SK-N-MC (cell line): ENCODE measurements around the gene CLEC10A.
"Not testable (repeated sequence)": the region's sequence is repeated elsewhere in the genome, so short reads cannot be mapped to it uniquely, and the experiment has no call there.

Experiments used
- DNase-seq: peaks from one replicate; pipeline ENCODE4 v3.0.0-alpha.2; 2011; ENCODE audit warnings: low read depth, low spot score
- H3K27ac ChIP-seq: fragments of 200-600 bp; sonication (generic); 2 replicates; pipeline ENCODE4 v1.5.1; 2016; ENCODE audit warnings: mixed run types
- H3K36me3 ChIP-seq: fragments of 200-600 bp; sonication (generic); 2 replicates; pipeline ENCODE4 v1.6.1; 2017; ENCODE audit warnings: antibody characterized with exemption, low read length, mixed read lengths; ENCODE audit not compliant: insufficient read depth
- H3K4me3 ChIP-seq: fragments of 200-600 bp; sonication (generic); 2 replicates; pipeline ENCODE4 v1.5.1; 2016
- H3K9ac ChIP-seq: fragments of 200-600 bp; sonication (generic); 2 replicates; pipeline ENCODE4 v1.8.0; 2017; ENCODE audit warnings: mixed run types, mixed read lengths; ENCODE audit not compliant: insufficient read length
- H3K9me3 ChIP-seq: fragments of 200-600 bp; sonication (generic); 2 replicates; pipeline ENCODE4 v1.6.1; 2017; ENCODE audit warnings: low read depth, mild to moderate bottlenecking, antibody characterized with exemption, low read length, moderate library complexity, mixed read lengths
- EZH2 ChIP-seq: fragments of 200-600 bp; sonication (generic); IDR thresholded peaks from one replicate; pipeline ENCODE4 v1.6.1; 2017; ENCODE audit warnings: antibody characterized with exemption
- FOXP2 ChIP-seq: optimal IDR thresholded peaks from 2 replicates; pipeline ENCODE3; 2011; ENCODE audit warnings: mild to moderate bottlenecking, moderate library complexity; ENCODE audit not compliant: insufficient read depth; ENCODE audit errors: extremely low read length, control extremely low read depth
- POLR2AphosphoS5 ChIP-seq: IDR thresholded peaks from 2 replicates; pipeline ENCODE4 v1.6.1; 2012; ENCODE audit warnings: mild to moderate bottlenecking, low read depth, low read length, borderline replicate concordance

The CLEC10A gene

DNA sequence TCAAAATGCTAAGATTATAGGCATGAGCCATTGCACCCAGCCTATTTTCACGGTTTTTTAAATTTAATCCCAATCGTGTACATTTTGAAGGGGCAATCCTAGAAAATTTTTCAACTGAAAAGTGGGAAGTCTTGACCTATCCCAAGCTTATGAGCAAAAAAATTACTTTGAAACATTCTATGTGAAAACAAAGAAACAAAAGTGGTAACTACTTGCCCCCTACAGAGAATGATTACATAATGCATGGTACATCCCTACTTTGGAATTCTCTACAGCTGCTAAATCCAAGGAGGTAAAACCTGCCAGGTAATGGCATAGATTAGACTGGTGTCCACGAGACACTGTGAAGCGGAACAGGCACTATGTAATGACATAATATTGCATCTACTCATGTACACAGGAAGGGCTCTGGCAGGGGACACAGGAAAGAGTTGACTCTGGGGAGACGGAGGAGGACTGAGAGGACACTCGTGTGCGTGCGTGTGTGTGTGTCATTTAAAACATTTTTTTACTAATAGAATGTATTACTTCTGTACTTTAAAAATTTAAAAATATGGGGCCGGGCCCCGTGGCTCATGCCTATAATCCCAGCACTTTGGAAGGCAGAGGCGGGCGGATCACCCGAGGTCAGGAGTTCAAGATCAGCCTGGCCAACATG, 18.9 kb upstream of the CLEC10A start:
- Histone ChIP-seq H3K4me3 (no peak overlapping the region), H3K9me3 (no peaks in the 10 kb centered on the region)

DNA sequence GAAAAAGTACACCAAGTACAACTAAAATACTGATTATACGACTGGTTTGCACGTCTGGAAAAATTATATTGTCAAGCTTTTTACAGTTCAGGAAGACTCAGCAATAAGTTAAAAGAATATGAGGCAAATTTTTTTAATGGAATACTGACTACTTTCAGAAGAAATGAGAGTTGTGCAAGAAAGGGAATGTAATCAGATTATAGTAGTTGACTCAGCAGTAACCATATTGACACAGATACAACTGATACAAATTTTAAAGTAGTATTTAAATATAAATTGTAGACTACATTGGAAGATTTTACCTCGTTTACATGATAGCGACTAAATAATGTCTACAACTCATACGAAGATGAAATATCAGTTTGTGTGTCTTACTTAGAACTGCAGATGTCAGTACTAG, 17.9 kb upstream of the CLEC10A start:
- Histone ChIP-seq H3K27ac (peak overlapping the region; percentile 89), H3K9ac (peak overlapping the region; percentile 59), H3K9me3 (no peaks in the 10 kb centered on the region), H3K4me3 (peak overlapping the region; percentile 56), H3K36me3 (no peaks in the 10 kb centered on the region)
- TF ChIP-seq EZH2 (no peak), FOXP2 (no peak), POLR2AphosphoS5 (no peak)
- DNase-seq, result peak; percentile 8

More for the DNA sequence above, 18.9 kb upstream of the CLEC10A start:
- Histone ChIP-seq H3K27ac (0 out of 2 replicates have a peak overlapping the region, but pooled peaks have one; percentile 89), H3K9ac (no peak overlapping the region), H3K36me3 (no peaks in the 10 kb centered on the region)
- no peak for DNase-seq
- TF ChIP-seq EZH2 (no peak), FOXP2 (no peak), POLR2AphosphoS5 (no peak)

DNA sequence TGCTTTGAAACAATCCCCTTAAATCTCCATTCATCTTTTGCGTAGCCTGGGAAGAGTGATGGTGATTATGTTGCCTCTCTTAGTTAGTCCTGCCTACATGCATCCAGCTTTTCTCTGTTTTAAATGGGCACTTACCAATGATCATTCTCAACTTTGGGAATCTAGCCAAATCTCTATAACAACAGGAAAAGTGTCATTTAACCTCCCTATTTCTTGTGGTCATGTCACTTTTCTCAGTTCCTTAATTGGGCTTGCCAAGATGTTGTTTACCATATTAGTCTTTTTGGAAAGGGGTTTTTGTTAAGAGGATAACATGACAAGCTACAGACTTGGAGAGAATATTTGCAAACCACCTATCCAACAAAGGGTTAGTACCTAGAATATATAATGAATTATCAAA, 15.6 kb upstream of the CLEC10A start:
- no peak for DNase-seq
- no peak overlapping the region for H3K9ac ChIP-seq

DNA sequence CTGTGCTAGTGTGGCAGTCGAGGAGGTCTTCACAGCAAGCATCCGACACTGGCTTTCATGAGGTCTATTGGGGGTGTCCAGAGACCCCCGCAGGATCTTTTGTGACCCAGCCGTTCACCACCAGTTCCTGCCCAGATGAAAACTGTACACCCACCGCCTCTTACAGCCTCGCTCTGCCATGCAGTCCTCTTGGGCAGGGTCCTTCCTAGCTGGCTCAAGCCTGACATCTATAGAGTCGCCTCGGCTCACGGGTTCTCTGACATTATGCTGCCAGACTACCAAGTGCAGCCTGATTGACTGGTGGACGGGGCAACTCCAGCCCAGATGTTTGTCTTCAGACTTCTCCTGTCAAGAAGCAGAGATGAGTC, 14.6 kb upstream of the CLEC10A start:
- no peak for DNase-seq
- Histone ChIP-seq H3K36me3 (no peaks in the 10 kb centered on the region), H3K4me3 (no peak overlapping the region), H3K9me3 (no peaks in the 10 kb centered on the region), H3K9ac (no peak overlapping the region), H3K27ac (no peak overlapping the region)
- TF ChIP-seq EZH2 (no peak), FOXP2 (no peak), POLR2AphosphoS5 (no peak)

More for the DNA sequence above, 15.6 kb upstream of the CLEC10A start:
- no peaks in the 10 kb centered on the region for H3K9me3 ChIP-seq
- H3K36me3 ChIP-seq, result no peaks in the 10 kb centered on the region
- no peak overlapping the region for H3K27ac ChIP-seq
- H3K4me3 ChIP-seq, result no peak overlapping the region
- no peak for TF ChIP-seq POLR2AphosphoS5
- no peak for TF ChIP-seq EZH2
- TF ChIP-seq FOXP2, result no peak

DNA sequence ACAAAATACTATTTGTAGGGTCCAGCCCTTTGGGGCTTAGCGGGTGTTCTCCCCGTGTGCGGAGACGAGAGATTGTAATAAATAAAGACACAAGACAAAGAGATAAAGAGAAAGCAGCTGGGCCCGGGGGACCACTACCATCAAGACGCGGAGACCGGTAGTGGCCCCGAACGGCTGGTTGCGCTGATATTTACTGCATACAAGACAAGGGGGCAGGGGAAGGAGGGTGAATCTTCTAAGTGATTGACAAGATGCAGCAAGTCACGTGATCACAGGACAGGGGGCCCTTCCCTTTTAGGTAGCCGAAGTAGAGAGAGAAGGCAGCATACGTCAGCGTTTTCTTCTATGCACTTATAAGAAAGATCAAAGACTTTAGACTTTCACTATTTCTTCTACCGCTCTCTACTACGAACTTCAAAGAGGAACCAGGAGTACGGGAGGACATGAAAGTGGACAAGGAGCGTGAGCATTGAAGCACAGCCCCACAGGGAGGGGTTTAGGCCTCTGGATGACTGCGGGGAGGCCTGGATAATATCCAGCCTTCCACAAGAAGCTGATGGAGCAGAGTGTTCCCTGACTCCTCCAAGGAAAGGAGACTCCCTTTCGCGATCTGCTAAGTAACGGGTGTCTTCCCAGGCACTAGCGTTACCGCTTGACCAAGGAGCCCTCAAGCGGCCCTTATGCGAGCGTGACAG, 11.4 kb upstream of the CLEC10A start:
- H3K9ac ChIP-seq, H3K27ac ChIP-seq, H3K4me3 ChIP-seq, DNase-seq, H3K36me3 ChIP-seq, H3K9me3 ChIP-seq: not testable (repeated sequence)

DNA sequence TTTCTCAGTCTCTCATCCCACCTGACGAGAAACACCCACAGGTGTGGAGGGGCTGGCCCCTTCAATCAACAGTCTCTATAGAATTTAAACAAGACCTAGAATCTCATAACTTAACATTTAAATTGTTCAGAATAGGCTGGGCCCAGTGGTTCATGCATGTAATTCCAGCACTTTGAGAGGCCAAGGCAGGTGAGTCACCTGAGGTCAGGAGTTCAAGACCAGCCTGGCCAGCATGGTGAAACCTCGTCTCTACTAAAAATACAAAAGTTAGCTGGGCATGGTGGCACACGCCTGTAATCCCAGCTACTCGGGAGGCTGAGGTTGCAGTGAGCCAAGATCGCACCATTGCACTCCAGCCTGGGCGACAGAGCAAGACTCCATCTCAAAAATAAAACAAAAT, 9.5 kb upstream of the CLEC10A start:
- not testable (repeated sequence) for H3K4me3 ChIP-seq, DNase-seq, H3K36me3 ChIP-seq, H3K27ac ChIP-seq, H3K9me3 ChIP-seq, H3K9ac ChIP-seq

DNA sequence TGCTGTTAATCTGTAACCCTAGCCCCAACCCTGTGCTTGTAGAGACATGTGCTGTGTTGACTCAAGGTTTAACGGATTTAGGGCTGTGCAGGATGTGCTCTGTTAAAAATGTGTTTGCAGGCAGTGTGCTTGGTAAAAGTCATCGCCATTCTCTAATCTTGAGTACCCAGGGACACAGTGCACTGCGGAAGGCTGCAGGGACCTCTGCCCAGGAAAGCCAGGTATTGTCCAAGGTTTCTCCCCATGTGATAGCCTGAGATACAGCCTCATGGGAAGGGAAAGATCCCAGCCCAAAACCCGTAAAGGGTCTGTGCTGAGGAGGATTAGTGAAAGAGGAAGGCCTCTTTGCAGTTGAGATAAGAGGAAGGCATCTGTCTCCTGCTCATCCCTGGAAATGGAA, 8.4 kb upstream of the CLEC10A start:
- H3K27ac ChIP-seq, H3K4me3 ChIP-seq, DNase-seq, H3K9me3 ChIP-seq, H3K36me3 ChIP-seq, H3K9ac ChIP-seq: not testable (repeated sequence)

DNA sequence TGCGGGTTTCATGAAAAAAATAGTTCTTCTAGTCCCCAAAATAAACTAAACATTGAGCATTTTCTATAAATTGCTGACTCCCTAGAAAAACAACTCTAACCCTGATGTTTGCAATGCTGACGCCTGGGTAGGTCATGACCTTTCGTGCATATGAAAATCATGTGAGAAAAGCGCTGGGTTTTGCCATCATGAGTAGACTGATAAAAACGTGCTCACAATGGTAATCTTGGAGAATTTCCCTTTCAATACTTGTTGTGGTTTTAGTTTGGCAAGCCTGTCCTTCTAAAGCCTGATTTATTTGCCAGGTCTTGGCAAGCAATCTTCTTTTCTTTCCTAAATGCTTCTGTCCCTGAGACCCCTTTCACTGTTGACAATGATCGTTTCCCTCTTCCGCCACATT, 4.0 kb upstream of the CLEC10A start:
- no peak for TF ChIP-seq FOXP2
- no peaks in the 10 kb centered on the region for H3K36me3 ChIP-seq
- no peak overlapping the region for H3K9ac ChIP-seq
- H3K9me3 ChIP-seq, result no peaks in the 10 kb centered on the region
- DNase-seq, result no peak
- H3K4me3 ChIP-seq, result no peak overlapping the region
- H3K27ac ChIP-seq, result no peak overlapping the region

DNA sequence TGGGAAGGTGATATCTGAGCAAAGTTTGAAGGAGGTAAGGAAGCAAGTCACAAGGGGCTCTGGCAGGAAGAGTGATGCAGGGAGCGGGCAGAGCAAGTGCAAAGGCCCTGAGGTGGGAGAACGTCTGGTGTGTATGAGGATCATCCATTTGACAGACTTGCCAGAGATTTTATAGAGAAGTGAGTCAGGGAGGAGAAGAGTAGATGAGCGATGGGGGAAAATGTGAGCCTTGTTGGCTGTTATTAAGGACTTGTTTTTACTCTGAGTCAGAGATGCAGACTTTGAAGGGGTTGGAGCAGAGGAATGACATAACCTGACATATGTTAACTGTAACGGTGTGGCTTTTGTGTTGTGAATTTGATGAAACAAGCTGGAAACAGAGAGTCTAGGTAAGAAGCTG, 3.5 kb upstream of the CLEC10A start:
- H3K36me3 ChIP-seq, result no peaks in the 10 kb centered on the region
- no peak overlapping the region for H3K4me3 ChIP-seq
- DNase-seq, result no peak
- no peak overlapping the region for H3K27ac ChIP-seq
- H3K9ac ChIP-seq, result no peak overlapping the region
- H3K9me3 ChIP-seq, result no peaks in the 10 kb centered on the region
- TF ChIP-seq FOXP2 (no peak), POLR2AphosphoS5 (no peak), EZH2 (no peak)
